ENCODE measurements around the gene TRAIP.
A peak's percentile ranks its signal among the peaks of the same experiment; 100 is the strongest.

- TF ChIP-seq EP300 (IDR thresholded peaks at IDR 0.05) (no peak), POLR2A (IDR thresholded peaks at IDR 0.05) (no peak)
- TF ChIP-seq, protein P1, sequence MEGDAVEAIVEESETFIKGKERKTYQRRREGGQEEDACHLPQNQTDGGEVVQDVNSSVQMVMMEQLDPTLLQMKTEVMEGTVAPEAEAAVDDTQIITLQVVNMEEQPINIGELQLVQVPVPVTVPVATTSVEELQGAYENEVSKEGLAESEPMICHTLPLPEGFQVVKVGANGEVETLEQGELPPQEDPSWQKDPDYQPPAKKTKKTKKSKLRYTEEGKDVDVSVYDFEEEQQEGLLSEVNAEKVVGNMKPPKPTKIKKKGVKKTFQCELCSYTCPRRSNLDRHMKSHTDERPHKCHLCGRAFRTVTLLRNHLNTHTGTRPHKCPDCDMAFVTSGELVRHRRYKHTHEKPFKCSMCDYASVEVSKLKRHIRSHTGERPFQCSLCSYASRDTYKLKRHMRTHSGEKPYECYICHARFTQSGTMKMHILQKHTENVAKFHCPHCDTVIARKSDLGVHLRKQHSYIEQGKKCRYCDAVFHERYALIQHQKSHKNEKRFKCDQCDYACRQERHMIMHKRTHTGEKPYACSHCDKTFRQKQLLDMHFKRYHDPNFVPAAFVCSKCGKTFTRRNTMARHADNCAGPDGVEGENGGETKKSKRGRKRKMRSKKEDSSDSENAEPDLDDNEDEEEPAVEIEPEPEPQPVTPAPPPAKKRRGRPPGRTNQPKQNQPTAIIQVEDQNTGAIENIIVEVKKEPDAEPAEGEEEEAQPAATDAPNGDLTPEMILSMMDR (IDR thresholded peaks at IDR 0.05): peak in 3 of 4 experiments; percentile 93
These were observed 17.1 kb downstream of the TRAIP start for GRCh38 chr3:49839193-49839809.

Data from gastroesophageal sphincter (tissue), 3 donors.